PC-3 (cell line): ENCODE data around the gene CAV1. TPM values are rescaled to one million over a fixed set of nuclear protein-coding genes. Genes with fewer than 3 reads are reported as not detected.

Experiments
- ATAC-seq: fragments of 200-7000 bp; cut with Tn5 transposase; 2 replicates; pipeline ENCODE4 v1.9.1; 2020; ENCODE audit warnings: mild to moderate bottlenecking, moderate library complexity
- BruUV-seq: library from RNA; stranded (reverse); fragments of 400-500 nt; replicated peaks from 2 replicates; lab custom pipeline; 2021; lab: Mats Ljungman, UMichigan
- CTCF ChIA-PET: fragments of 300-600 bp; sonication (Branson Sonifier 250); formaldehyde crosslinking; loops from one replicate; lab custom pipeline; 2022; ENCODE audit warnings: antibody characterized with exemption; lab: Charles Lee
- POLR2A ChIA-PET: fragments of 300-600 bp; sonication (Branson Sonifier 250); formaldehyde crosslinking; loops from one replicate; lab custom pipeline; 2022; ENCODE audit warnings: antibody characterized with exemption; ENCODE audit not compliant: unreplicated experiment; lab: Charles Lee
- DNase-seq: peaks from one replicate; pipeline ENCODE4 v3.0.0-alpha.2; 2015
- H2AFZ ChIP-seq: fragments of 300-600 bp; sonication (generic); 2 replicates; pipeline ENCODE4 v1.6.0; 2016; ENCODE audit warnings: antibody characterized with exemption, low read length
- H3F3A ChIP-seq: fragments of 300-600 bp; sonication (generic); one replicate; pipeline ENCODE4 v1.6.0; 2017; ENCODE audit warnings: antibody characterized with exemption, low read length, control low read depth, mild to moderate bottlenecking; ENCODE audit not compliant: unreplicated experiment
- H3K27ac ChIP-seq: fragments of 300-600 bp; sonication (generic); 2 replicates; pipeline ENCODE4 v1.5.1; 2016; ENCODE audit warnings: mild to moderate bottlenecking, low read length
- H3K27me3 ChIP-seq: fragments of 300-600 bp; sonication (generic); 2 replicates; pipeline ENCODE4 v1.6.1; 2016; ENCODE audit warnings: low read length, mixed read lengths
- H3K36me3 ChIP-seq: fragments of 300-600 bp; sonication (generic); 2 replicates; pipeline ENCODE4 v1.6.1; 2016; ENCODE audit warnings: low read depth, mixed run types, low read length, mixed read lengths
- H3K4me1 ChIP-seq: fragments of 300-600 bp; sonication (generic); 2 replicates; pipeline ENCODE4 v1.5.1; 2016; ENCODE audit warnings: low read length; ENCODE audit not compliant: insufficient read depth
- H3K4me2 ChIP-seq: fragments of 300-600 bp; sonication (generic); 2 replicates; pipeline ENCODE4 v1.6.0; 2016; ENCODE audit warnings: low read length
- H3K4me3 ChIP-seq: fragments of 300-600 bp; sonication (generic); 2 replicates; pipeline ENCODE4 v1.5.1; 2016; ENCODE audit warnings: mild to moderate bottlenecking, low read length, mixed read lengths
- H3K79me2 ChIP-seq: fragments of 300-600 bp; sonication (generic); 2 replicates; pipeline ENCODE4 v1.6.1; 2017; ENCODE audit warnings: low read length, mixed read lengths
- H3K9ac ChIP-seq: fragments of 300-600 bp; sonication (generic); 2 replicates; pipeline ENCODE4 v1.6.0; 2016; ENCODE audit warnings: mild to moderate bottlenecking, low read length
- H3K9me2 ChIP-seq: fragments of 300-600 bp; sonication (generic); replicated peaks from 2 replicates; pipeline ENCODE4 v1.6.1; 2016; ENCODE audit warnings: mixed run types, low read length, mixed read lengths
- H3K9me3 ChIP-seq: fragments of 300-600 bp; sonication (generic); 2 replicates; pipeline ENCODE4 v1.6.1; 2016; ENCODE audit warnings: low read length, mixed read lengths
- H4K20me1 ChIP-seq: fragments of 300-600 bp; sonication (generic); 2 replicates; pipeline ENCODE4 v1.6.1; 2016; ENCODE audit warnings: low read length, mixed read lengths
- CTCF ChIP-seq: fragments of 300-600 bp; sonication (generic); conservative IDR thresholded peaks from 2 replicates; pipeline ENCODE4 v1.5.1; 2017; ENCODE audit warnings: antibody characterized with exemption, low read depth, mild to moderate bottlenecking, low read length
- EZH2 ChIP-seq: fragments of 300-600 bp; sonication (generic); IDR thresholded peaks from one replicate; pipeline ENCODE4 v1.6.1; 2017; ENCODE audit warnings: antibody characterized with exemption, mild to moderate bottlenecking, low read length; ENCODE audit not compliant: unreplicated experiment
- EZH2phosphoT487 ChIP-seq: fragments of 300-600 bp; sonication (generic); IDR thresholded peaks from 2 replicates; pipeline ENCODE4 v1.6.1; 2018; ENCODE audit warnings: mild to moderate bottlenecking, antibody characterized with exemption, low read length, borderline replicate concordance
- intact Hi-C: fragments of 100-400 bp; cut with micrococcal nuclease; formaldehyde crosslinking; loops from 2 replicates; pipeline ENCODE4 v1.9.0; 2023
- total RNA-seq: library from RNA; depleted of rRNA; stranded (reverse); fragments of >200 nt; gene quantifications from 2 replicates; pipeline ENCODE4 v1.2.3, GENCODE V29; 2014

CAV1 gene
- total RNA-seq, 1 experiment from 2014 or later = 284 TPM

- no TSS peak for BruUV-seq
- peaks cover 80% of the 10 kb centered on the region for H3K36me3 ChIP-seq
- intact Hi-C loops = no loop called here
- no peaks in the 10 kb centered on the region for H3K9me3 ChIP-seq
- H3K9me2 ChIP-seq = no peaks in the 10 kb centered on the region
- peaks cover 15% of the 10 kb centered on the region for H3K4me1 ChIP-seq
- no peak overlapping the region for H3K4me2 ChIP-seq
- H3K27ac ChIP-seq = no peak overlapping the region
- no peaks in the 10 kb centered on the region for H3F3A ChIP-seq
- ChIA-PET POLR2A (no interaction called here), CTCF (no interaction called here)
- H3K79me2 ChIP-seq = peaks cover 90% of the 10 kb centered on the region
- no peaks in the 10 kb centered on the region for H3K27me3 ChIP-seq
- ATAC-seq (no peak), DNase-seq (no peak)
- no peak overlapping the region for H2AFZ ChIP-seq
- H3K9ac ChIP-seq = no peak overlapping the region
- H3K4me3 ChIP-seq = no peak overlapping the region
- H4K20me1 ChIP-seq = no peaks in the 10 kb centered on the region
- TF ChIP-seq EZH2 = no peak
- no peak for TF ChIP-seq CTCF
- TF ChIP-seq EZH2phosphoT487 = no peak
Measured at GRCh38 chr7:116548506-116548905, 23.7 kb downstream of the CAV1 start.

- TF ChIP-seq EZH2 (no peak), EZH2phosphoT487 (no peak), CTCF (no peak)
- Histone ChIP-seq H3K79me2 (peaks cover 89% of the 10 kb centered on the region), H3K27me3 (no peaks in the 10 kb centered on the region), H3K4me1 (peaks cover 10% of the 10 kb centered on the region; the same call in 1 of the 2 replicates), H3K4me2 (no peak overlapping the region), H3K4me3 (no peak overlapping the region), H3K27ac (no peak overlapping the region), H3K9me3 (no peaks in the 10 kb centered on the region), H2AFZ (no peak overlapping the region), H3K9me2 (no peaks in the 10 kb centered on the region), H3K9ac (no peak overlapping the region), H3F3A (no peaks in the 10 kb centered on the region), H4K20me1 (no peaks in the 10 kb centered on the region), H3K36me3 (peaks cover 81% of the 10 kb centered on the region)
- ChIA-PET POLR2A (no interaction called here), CTCF (no interaction called here)
- ATAC-seq = no peak
- BruUV-seq = no TSS peak
- intact Hi-C loops = no loop called here
- DNase-seq = no peak
Measured at GRCh38 chr7:116549370-116549769, 24.5 kb downstream of the CAV1 start.

DNA sequence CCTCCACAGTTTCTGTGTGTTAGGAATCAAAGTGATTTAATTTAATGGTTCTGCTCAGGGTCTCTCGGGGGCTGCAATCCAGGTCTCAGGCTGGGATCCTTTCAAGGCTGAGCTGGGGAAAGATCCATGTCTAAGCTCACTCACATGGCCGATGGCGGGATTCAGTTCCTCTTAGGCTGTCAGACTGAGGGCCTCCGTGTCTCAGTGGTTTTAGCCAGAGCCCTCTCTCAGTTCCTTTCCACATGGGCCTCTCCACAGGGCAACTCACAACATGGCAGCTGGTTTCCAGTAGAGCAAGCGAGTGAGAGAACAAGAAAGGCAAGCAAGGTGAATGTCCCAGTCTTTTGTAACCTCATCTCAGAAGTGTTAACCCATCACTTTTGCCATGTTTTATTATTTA is 26.9 kb downstream of the CAV1 start:
- ChIA-PET POLR2A (no interaction called here), CTCF (no interaction called here)
- H3K4me2 ChIP-seq = no peak overlapping the region
- no peaks in the 10 kb centered on the region for H3K27me3 ChIP-seq
- BruUV-seq = no TSS peak
- H3F3A ChIP-seq = no peaks in the 10 kb centered on the region
- no peak for ATAC-seq
- no peak overlapping the region for H3K4me3 ChIP-seq
- TF ChIP-seq EZH2phosphoT487 (no peak), CTCF (no peak)
- no peaks in the 10 kb centered on the region for H3K9me2 ChIP-seq
- DNase-seq = no peak
- no peaks in the 10 kb centered on the region for H4K20me1 ChIP-seq
- no peaks in the 10 kb centered on the region for H3K9me3 ChIP-seq
- H3K36me3 ChIP-seq = peaks cover 72% of the 10 kb centered on the region
- H3K27ac ChIP-seq = no peak overlapping the region
- peaks cover 77% of the 10 kb centered on the region for H3K79me2 ChIP-seq
- intact Hi-C loops = no loop called here
- no peak overlapping the region for H2AFZ ChIP-seq
- peaks cover 10% of the 10 kb centered on the region; the same call in 1 of the 2 replicates for H3K4me1 ChIP-seq
- no peak overlapping the region for H3K9ac ChIP-seq
